Colon (tissue), 2 donors: Measurements from ENCODE around the gene ERFE.

Source experiments
- FAIRE-seq: peaks from 2 replicates; lab custom pipeline; 2012; peaks lifted over from hg19 to GRCh38; lab: Jason Lieb, UNC
- donor health status: control.
- donor health status: control.

The ERFE gene

GRCh38 chr2:238140040-238140439 lies 18.7 kb upstream of the ERFE start:
- FAIRE-seq = no peak

GRCh38 chr2:238140721-238141540 lies 17.8 kb upstream of the ERFE start:
- no peak for FAIRE-seq

GRCh38 chr2:238141541-238142318 lies 17.0 kb upstream of the ERFE start:
- no peak for FAIRE-seq

- no peak for FAIRE-seq
These were observed 16.2 kb upstream of the ERFE start for GRCh38 chr2:238142382-238143205.

GRCh38 chr2:238143239-238143951 lies 15.4 kb upstream of the ERFE start:
- no peak for FAIRE-seq

- FAIRE-seq = no peak
These were observed 14.5 kb upstream of the ERFE start for GRCh38 chr2:238144262-238144661.

GRCh38 chr2:238145046-238145445 lies 13.7 kb upstream of the ERFE start:
- no peak for FAIRE-seq

- no peak for FAIRE-seq
These were observed 12.9 kb upstream of the ERFE start for GRCh38 chr2:238145851-238146250.

GRCh38 chr2:238146884-238147544 lies 11.8 kb upstream of the ERFE start:
- no peak for FAIRE-seq

- FAIRE-seq = no peak
These were observed 9.8 kb upstream of the ERFE start for GRCh38 chr2:238148981-238149380.

GRCh38 chr2:238149841-238150572 lies 8.8 kb upstream of the ERFE start:
- no peak for FAIRE-seq

GRCh38 chr2:238150686-238151085 lies 8.1 kb upstream of the ERFE start:
- no peak for FAIRE-seq

GRCh38 chr2:238151205-238151604 lies 7.6 kb upstream of the ERFE start:
- no peak for FAIRE-seq

GRCh38 chr2:238151628-238152235 lies 7.0 kb upstream of the ERFE start:
- no peak for FAIRE-seq

GRCh38 chr2:238152771-238153688 lies 5.7 kb upstream of the ERFE start:
- no peak for FAIRE-seq

- no peak for FAIRE-seq
These were observed 4.2 kb upstream of the ERFE start for GRCh38 chr2:238154570-238154969.

GRCh38 chr2:238155051-238155760 lies 3.6 kb upstream of the ERFE start:
- no peak for FAIRE-seq
